Measurements from ENCODE around the gene VWA1.

Gene VWA1

DNA sequence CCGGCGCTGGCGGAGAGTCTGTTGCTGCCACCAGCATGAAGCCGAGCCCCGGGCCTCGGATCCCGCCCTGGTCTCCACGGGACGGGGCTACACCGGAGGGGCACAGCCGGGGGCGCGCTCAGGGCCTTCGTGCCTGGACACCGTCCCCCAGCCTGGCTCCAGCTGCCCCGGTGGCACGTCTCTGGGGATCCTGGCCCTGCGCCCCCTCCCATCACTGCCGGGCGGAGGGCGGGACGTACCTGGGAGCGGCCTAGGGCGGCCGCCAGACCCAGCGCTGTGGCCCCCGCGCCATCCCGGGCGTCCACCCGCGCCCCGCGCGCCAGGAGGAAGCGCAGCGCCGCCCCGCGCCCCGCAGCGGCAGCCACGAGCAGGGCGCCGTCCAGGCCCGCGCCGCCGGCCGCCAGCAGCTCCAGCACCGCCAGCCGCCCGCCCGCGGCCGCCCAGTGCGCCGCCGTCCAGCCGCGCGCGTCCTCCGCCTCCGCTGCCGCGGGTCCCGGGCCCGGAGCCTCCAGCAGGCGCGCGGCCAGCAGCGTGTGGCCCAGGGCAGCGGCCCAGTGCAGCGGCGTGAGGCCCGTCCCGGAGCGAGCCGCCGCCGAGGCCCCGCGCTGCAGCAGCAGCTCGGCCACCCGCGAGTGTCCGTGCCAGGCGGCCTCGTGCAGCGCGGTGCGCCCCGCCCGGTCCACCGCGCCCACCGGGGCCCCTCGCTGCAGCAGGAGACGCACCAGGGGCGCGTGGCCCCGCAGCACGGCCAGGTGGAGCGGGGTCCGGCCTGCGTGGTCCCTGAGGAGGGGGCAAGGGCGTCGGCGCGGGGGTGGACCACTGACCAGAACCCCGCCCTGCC lies 15.5 kb upstream of the VWA1 start:
- CTCF ChIA-PET = interaction anchor here (1.4 kb wide), 1 partner anchor 12 kb away, joined by 3 read pairs; no protein-coding TSS in a partner anchor
- POLR2A ChIA-PET (ENCODE audit: low non-redundant PET) = no interaction called here
- peak overlapping the region; percentile 75; the same call in 1 of the 2 replicates for H3K27ac ChIP-seq
- DNase-seq (ENCODE audit: low spot score) = no peak
- TF ChIP-seq, protein P1, sequence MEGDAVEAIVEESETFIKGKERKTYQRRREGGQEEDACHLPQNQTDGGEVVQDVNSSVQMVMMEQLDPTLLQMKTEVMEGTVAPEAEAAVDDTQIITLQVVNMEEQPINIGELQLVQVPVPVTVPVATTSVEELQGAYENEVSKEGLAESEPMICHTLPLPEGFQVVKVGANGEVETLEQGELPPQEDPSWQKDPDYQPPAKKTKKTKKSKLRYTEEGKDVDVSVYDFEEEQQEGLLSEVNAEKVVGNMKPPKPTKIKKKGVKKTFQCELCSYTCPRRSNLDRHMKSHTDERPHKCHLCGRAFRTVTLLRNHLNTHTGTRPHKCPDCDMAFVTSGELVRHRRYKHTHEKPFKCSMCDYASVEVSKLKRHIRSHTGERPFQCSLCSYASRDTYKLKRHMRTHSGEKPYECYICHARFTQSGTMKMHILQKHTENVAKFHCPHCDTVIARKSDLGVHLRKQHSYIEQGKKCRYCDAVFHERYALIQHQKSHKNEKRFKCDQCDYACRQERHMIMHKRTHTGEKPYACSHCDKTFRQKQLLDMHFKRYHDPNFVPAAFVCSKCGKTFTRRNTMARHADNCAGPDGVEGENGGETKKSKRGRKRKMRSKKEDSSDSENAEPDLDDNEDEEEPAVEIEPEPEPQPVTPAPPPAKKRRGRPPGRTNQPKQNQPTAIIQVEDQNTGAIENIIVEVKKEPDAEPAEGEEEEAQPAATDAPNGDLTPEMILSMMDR (conservative IDR thresholded peaks at IDR 0.05; ENCODE audit: low read depth) = 0 out of 2 replicates have a peak, but pooled peaks have one; percentile 10

DNA sequence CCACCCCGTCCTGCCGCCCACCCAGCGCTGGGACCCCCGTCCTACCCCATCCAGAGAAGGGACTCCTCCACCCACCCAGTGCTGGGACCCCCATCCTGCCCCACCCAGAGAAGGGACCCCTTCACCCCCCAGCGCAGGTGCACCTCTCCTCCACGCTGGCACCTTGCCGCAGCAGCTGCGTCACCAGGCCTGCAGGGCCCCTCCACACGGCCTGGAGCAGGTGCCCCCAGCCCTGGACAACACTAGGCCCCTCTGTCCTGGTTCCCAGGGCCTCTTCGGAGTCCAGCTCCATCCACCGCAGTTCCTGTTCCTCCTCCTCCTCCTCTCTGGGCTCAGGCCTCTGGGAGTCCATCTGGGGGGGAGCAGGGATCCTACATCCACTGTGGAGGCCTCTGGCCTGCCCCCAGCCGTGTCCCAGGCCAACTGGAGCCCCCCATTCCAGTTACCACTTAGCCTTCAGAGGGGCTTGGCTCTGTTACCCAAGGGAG lies 14.8 kb upstream of the VWA1 start:
- ChIA-PET POLR2A (ENCODE audit: low non-redundant PET) (interaction anchor here (0.9 kb wide), 1 partner anchor 13 kb away, joined by 3 read pairs; no protein-coding TSS in a partner anchor), CTCF (interaction anchor here (0.9 to 1.4 kb wide), 2 partner anchors 13 to 21 kb away, joined by 3 read pairs; no protein-coding TSS in a partner anchor)
- DNase-seq (ENCODE audit: low spot score) = no peak
- peak overlapping the region; percentile 75 for H3K27ac ChIP-seq
- TF ChIP-seq, protein P1 (conservative IDR thresholded peaks at IDR 0.05; ENCODE audit: low read depth) = no peak

DNA sequence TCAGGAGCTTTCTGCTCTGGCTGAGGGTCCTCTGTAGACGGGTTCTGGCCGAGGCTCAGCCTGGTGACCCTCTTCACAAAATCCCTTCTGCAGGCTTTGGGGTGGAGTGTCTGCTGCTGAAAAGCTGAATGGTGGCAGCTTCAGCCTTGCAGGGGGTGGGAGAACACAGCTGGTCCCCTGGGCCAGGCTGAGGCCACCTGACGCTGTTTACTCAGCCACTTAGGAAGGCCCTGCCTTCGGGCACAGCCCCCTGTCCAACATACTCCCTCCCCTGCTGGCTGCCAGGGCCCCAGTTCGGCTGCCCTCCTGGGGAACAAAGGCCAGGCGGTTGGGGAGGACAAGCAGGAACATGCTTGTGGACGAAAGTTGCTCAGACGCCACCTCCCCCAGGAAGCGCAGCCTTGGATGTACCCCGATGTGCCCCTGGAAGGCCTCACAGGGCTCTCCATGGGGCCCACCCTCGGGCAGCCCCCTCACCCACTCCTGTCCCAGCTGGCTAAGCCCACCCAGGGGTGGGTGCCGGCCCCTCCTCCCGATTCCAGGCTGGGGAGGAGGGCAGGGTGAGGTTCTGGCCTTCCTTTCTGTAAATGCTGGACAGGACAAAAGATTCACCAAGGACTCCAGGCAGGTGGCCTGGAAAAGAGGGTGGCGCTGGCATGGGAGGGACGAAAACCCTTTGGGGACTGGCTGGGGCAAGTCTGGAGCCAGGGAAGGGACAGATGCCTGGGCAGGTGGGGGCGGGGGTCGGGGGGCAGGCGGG lies 14.2 kb upstream of the VWA1 start, which contains the start of gene ANKRD65:
Gene ANKRD65 (minus strand): TSS at position 130 of the 760 bp plus-strand sequence. CDS start 271 bp downstream, outside the sequence.
- TF ChIP-seq, protein P1 (conservative IDR thresholded peaks at IDR 0.05; ENCODE audit: low read depth) = no peak
- peak; percentile 64 for DNase-seq (ENCODE audit: low spot score)
- ChIA-PET CTCF (interaction anchor here (0.5 to 1.4 kb wide), 3 partner anchors 14 to 69 kb away, joined by 3 read pairs; no protein-coding TSS in a partner anchor), POLR2A (ENCODE audit: low non-redundant PET) (interaction anchor here (0.9 kb wide), 1 partner anchor 13 kb away, joined by 3 read pairs; no protein-coding TSS in a partner anchor)
- H3K27ac ChIP-seq = peak within 1 kb of the TSS; percentile 75

DNA sequence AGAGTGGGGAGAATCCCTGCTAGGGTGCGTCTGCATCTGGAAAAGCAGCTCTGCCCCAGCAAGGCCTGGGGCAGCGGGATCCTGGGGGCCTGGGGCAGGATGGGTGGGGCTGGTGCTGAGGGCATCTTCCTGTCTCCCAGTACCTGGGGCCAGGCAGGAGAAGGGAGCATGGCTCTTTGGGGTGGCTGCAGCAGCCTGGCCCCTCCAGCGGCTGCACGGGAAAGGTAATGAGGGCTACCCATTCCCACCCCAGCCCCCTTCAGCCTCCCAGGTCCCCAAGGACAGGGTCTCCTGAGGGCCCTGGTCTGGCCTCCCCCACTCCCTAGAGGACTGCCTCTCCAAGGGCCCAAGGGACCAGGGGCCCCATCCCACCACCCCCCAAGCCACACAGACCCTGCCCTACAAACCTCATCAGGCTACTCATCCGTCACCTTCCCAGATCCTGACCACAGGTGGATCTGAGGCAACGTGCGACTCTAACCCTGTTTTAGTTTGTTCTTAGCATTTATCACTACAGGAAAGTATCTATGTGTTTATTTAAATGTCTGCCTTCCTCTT lies 13.5 kb upstream of the VWA1 start:
- ChIA-PET CTCF (interaction anchor here (0.5 kb wide), 1 partner anchor 70 kb away, joined by 3 read pairs; no protein-coding TSS in a partner anchor), POLR2A (ENCODE audit: low non-redundant PET) (interaction anchor here (1.1 kb wide), 1 partner anchor 22 kb away, joined by 3 read pairs; the partner anchor contains the start of gene CCNL2)
- TF ChIP-seq, protein P1 (conservative IDR thresholded peaks at IDR 0.05; ENCODE audit: low read depth) = no peak
- no peak for DNase-seq (ENCODE audit: low spot score)
- peak overlapping the region; percentile 75 for H3K27ac ChIP-seq

DNA sequence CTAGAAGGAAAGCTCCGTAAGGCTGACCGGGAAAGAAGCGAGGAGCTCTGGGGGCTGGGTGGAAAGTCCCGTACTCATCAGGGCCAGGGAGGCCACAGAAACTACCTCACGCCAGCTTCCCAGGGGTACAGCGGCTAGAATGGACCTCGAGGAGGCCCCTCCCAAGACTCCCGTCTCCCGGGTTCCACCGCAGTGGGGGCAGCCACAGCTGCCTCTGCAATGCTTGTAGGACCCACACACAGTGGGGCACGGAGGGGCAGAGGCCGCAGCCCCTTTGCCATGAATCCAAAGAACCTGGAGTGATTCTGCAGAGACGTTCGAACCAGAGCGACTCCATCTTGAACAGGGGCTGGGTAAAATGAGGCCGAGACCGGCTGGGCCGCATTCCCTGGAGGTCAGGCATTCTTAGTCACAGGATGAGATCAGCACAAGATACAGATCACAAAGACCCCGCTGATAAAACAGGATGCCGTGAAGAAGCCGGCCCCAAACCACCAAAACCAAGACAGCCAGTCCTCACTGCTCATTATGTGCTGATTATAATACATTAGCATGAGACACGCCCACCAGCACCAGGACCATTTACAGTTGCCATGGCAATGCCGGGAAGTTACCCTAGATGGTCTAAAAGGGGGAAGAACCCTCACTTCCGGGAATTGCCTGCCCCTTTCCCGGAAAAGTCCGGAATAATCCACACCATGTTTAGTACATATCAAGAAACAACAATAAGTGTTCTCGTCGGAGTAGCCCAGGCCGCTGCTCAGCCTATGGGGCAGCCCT lies 12.8 kb upstream of the VWA1 start:
- no peak for DNase-seq (ENCODE audit: low spot score)
- TF ChIP-seq, protein P1 (conservative IDR thresholded peaks at IDR 0.05; ENCODE audit: low read depth) = no peak
- ChIA-PET CTCF (interaction anchor here (0.5 kb wide), 1 partner anchor 13 kb away, joined by 4 read pairs; no protein-coding TSS in a partner anchor), POLR2A (ENCODE audit: low non-redundant PET) (interaction anchor here (1.1 kb wide), 1 partner anchor 23 kb away, joined by 3 read pairs; the partner anchor contains the start of gene CCNL2)
- H3K27ac ChIP-seq = peak overlapping the region; percentile 75
